Sigmoid colon (tissue), 7 donors: Measurements from ENCODE around the gene GLIS1. TPM values are rescaled to one million over a fixed set of nuclear protein-coding genes. Genes with fewer than 3 reads are reported as not detected.

Source experiments
- DNase-seq: peaks from one replicate; pipeline ENCODE4 v3.0.0-alpha.2; 2019
- H3K27ac ChIP-seq, 4 donors: fragments of 200-600 bp; sonication (generic); one replicate each; pipeline ENCODE4 v1.5.1; 2016 to 2019; ENCODE audit warnings: mild to moderate bottlenecking in 1 of 4
- H3K27me3 ChIP-seq, 3 donors: fragments of 200-600 bp; sonication (generic); one replicate each; pipeline ENCODE4 v1.5.1; 2019; ENCODE audit warnings: mild to moderate bottlenecking in 1 of 3
- H3K36me3 ChIP-seq, 4 donors: fragments of 200-600 bp; sonication (generic); one replicate each; pipeline ENCODE4 v1.5.1; 2016 to 2019
- H3K4me1 ChIP-seq, 4 donors: fragments of 200-600 bp; sonication (generic); one replicate each; pipeline ENCODE4 v1.5.1; 2017 to 2019
- H3K4me3 ChIP-seq, 4 donors: fragments of 200-600 bp; sonication (generic); one replicate each; pipeline ENCODE4 v1.5.1; 2017 to 2019; ENCODE audit warnings: mild to moderate bottlenecking in 2 of 4, moderate library complexity in 1 of 4
- H3K9me3 ChIP-seq, 4 donors: fragments of 200-600 bp in 3 of 4; sonication (generic) in 3 of 4; one replicate each; pipeline versions ENCODE4 v1.5.1 to v1.6.1; 2013 to 2019
- EP300 ChIP-seq, 4 donors: sonication (generic); formaldehyde crosslinking; IDR thresholded peaks; one replicate each; pipeline ENCODE4 v1.6.1; 2017; ENCODE audit warnings: antibody characterized with exemption in 4 of 4
- POLR2A ChIP-seq, 2 donors: fragments of 450-650 bp; IDR thresholded peaks; one replicate each; pipeline ENCODE4 v1.6.1; 2016; ENCODE audit warnings: antibody characterized with exemption in 2 of 2, mild to moderate bottlenecking in 2 of 2, moderate library complexity in 2 of 2
- POLR2AphosphoS5 ChIP-seq, 4 donors: sonication (generic); formaldehyde crosslinking; IDR thresholded peaks; one replicate each; pipeline ENCODE4 v1.6.1; 2017; ENCODE audit warnings: antibody characterized with exemption in 4 of 4
- WGBS, 2 donors: extraction: QIAGEN DNeasy Blood & Tissue Kit; methylation state at CpG; one replicate each; pipeline ENCODE4 v1.1.7; 2013; 5-methylcytosine and 5-hydroxymethylcytosine counted together
- intact Hi-C: fragments of 100-400 bp; cut with DNase I; formaldehyde crosslinking; loops from one replicate; pipeline ENCODE4 v1.15.1; 2023
- polyA plus RNA-seq, 3 donors: library from polyadenylated mRNA; stranded (reverse); fragments of 200-250 nt; gene quantifications; one replicate each; pipeline ENCODE4 v1.2.3, GENCODE V29; 2013
- total RNA-seq, 4 donors: library from RNA; depleted of rRNA; stranded (reverse); fragments of >200 nt; gene quantifications; one replicate each; pipeline ENCODE4 v1.1.0, GENCODE V29; 2016
- TF ChIP-seq, protein P1 (sequence below), 4 experiments: fragments of 450-650 bp in 3 of 4; fragments of 200-600 bp in 1 of 4; IDR thresholded peaks; one replicate each; pipeline ENCODE4 v1.5.1; 2016 to 2019; ENCODE audit warnings: antibody characterized with exemption in 4 of 4, mild to moderate bottlenecking in 3 of 4, moderate library complexity in 2 of 4
- donor health status: healthy with polysubstance abuse.
- donor health status: Bipolar disorder and iron deficiency.
- donor health status: healthy.

Gene GLIS1
- total and polyA plus RNA-seq, 7 donors = 0.16 to 0.83 (median 0.32) TPM; not detected in 4

DNA sequence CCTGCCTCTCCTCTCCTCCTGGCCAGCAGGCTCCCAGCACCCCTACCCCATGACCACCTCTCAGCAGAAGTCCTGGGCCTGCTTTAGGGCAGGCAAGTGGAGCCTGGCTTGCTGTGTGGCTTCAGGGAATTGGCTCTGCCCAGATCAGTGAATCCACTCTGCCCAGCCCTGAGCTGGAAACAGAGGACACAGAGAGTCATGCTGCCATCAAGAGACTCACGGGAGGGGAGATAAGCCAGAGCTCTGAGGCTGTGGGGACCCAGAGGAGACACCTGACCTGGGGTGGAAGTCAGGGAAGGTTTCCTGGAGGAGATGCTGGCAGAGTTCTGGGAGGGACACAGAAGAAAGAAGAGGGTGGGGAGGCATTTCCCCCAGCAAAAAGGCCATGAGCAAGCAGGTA is 54.2 kb downstream of the GLIS1 start:
- intact Hi-C loops = no loop called here
- TF ChIP-seq, protein P1, sequence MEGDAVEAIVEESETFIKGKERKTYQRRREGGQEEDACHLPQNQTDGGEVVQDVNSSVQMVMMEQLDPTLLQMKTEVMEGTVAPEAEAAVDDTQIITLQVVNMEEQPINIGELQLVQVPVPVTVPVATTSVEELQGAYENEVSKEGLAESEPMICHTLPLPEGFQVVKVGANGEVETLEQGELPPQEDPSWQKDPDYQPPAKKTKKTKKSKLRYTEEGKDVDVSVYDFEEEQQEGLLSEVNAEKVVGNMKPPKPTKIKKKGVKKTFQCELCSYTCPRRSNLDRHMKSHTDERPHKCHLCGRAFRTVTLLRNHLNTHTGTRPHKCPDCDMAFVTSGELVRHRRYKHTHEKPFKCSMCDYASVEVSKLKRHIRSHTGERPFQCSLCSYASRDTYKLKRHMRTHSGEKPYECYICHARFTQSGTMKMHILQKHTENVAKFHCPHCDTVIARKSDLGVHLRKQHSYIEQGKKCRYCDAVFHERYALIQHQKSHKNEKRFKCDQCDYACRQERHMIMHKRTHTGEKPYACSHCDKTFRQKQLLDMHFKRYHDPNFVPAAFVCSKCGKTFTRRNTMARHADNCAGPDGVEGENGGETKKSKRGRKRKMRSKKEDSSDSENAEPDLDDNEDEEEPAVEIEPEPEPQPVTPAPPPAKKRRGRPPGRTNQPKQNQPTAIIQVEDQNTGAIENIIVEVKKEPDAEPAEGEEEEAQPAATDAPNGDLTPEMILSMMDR (IDR thresholded peaks at IDR 0.05) = no peak
- no peak for TF ChIP-seq POLR2A (IDR thresholded peaks at IDR 0.05)
- no peak for TF ChIP-seq EP300 (IDR thresholded peaks at IDR 0.05)
- TF ChIP-seq POLR2AphosphoS5 (IDR thresholded peaks at IDR 0.05) = no peak
- Histone ChIP-seq H3K4me3 (no peak overlapping the region), H3K9me3 (no peaks in the 10 kb centered on the region), H3K27me3 (peaks cover 0 to 71% (median 27%) of the 10 kb centered on the region in 3 donors), H3K27ac (no peak overlapping the region), H3K4me1 (no peaks in the 10 kb centered on the region), H3K36me3 (no peaks in the 10 kb centered on the region)
- no peak for DNase-seq
- WGBS, 2 donors = 53 to 66% methylated on average over 1 of the region's 1 CpG

DNA sequence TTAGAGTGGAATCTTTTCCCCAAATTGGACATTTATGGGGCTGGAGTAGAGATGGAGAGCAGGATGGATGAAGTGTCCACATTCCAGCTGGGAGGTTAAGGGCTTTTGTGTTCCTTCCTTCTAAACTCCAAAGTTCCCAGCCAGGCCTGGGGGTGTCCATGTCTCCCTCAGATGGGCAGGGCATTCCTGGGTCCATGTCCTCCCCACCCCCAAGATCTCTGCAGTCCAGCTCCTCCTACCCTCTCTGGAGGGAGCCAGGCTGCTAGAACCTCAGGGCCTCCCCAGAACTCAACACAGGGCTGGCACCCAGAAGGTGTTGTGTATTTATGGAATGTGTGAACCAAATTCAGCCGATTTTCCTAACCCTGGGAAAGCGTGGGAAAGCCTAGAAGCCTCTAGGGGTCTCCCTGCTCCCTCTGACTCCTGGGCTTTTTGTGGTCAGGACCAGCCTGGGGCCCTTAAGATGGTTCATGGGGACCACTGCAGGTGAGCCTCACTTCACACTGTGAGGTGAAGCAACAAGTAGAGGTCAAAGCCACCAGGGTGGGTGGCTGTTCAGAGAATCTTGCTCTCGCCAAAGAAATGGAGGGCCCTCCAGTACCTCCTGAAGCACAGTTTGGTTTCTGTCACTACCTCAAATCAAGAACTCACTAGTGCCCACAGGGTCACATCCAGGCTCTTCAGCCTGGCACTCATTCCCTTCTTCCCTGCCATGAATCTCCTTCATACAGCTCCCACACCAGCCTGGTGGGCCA is 54.8 kb downstream of the GLIS1 start:
- TF ChIP-seq, protein P1 (IDR thresholded peaks at IDR 0.05) = no peak
- no peak for TF ChIP-seq POLR2A (IDR thresholded peaks at IDR 0.05)
- no peak for TF ChIP-seq POLR2AphosphoS5 (IDR thresholded peaks at IDR 0.05)
- TF ChIP-seq EP300 (IDR thresholded peaks at IDR 0.05) = no peak
- intact Hi-C loops = no loop called here
- no peak for DNase-seq
- Histone ChIP-seq H3K9me3 (no peaks in the 10 kb centered on the region), H3K27me3 (peaks cover 0 to 68% (median 27%) of the 10 kb centered on the region in 3 donors), H3K27ac (no peak overlapping the region), H3K36me3 (no peaks in the 10 kb centered on the region), H3K4me3 (no peak overlapping the region), H3K4me1 (no peaks in the 10 kb centered on the region)
- 77% methylated on average over 3 of the region's 3 CpGs for WGBS, 2 donors

DNA sequence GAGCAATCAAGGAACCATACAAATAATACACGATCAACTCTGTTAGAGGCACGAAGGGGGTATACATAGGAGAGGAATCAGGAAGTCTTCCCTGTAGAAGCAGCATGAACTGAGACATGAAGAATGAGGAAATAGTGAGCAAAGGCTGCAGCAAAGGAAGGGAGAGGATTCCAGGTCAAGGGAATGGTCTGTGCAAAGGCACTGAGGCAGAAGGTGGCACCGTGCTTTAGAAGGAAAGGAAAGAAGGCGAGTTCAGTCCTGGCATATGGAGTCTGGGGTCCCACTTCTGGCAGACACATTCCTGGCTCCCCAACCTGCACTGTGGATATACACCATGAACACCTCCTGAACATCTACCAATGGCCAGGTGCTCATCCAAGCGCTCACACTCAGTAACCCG is 56.1 kb downstream of the GLIS1 start:
- Histone ChIP-seq H3K9me3 (no peaks in the 10 kb centered on the region), H3K27me3 (peaks cover 0 to 57% (median 21%) of the 10 kb centered on the region in 3 donors), H3K4me1 (no peaks in the 10 kb centered on the region), H3K36me3 (no peaks in the 10 kb centered on the region), H3K27ac (no peak overlapping the region), H3K4me3 (no peak overlapping the region)
- no peak for DNase-seq
- TF ChIP-seq, protein P1 (IDR thresholded peaks at IDR 0.05) = no peak
- TF ChIP-seq EP300 (IDR thresholded peaks at IDR 0.05) = no peak
- TF ChIP-seq POLR2A (IDR thresholded peaks at IDR 0.05) = no peak
- no peak for TF ChIP-seq POLR2AphosphoS5 (IDR thresholded peaks at IDR 0.05)
- WGBS, 2 donors = 68 to 84% methylated on average over 6 of the region's 6 CpGs
- intact Hi-C loops = no loop called here

DNA sequence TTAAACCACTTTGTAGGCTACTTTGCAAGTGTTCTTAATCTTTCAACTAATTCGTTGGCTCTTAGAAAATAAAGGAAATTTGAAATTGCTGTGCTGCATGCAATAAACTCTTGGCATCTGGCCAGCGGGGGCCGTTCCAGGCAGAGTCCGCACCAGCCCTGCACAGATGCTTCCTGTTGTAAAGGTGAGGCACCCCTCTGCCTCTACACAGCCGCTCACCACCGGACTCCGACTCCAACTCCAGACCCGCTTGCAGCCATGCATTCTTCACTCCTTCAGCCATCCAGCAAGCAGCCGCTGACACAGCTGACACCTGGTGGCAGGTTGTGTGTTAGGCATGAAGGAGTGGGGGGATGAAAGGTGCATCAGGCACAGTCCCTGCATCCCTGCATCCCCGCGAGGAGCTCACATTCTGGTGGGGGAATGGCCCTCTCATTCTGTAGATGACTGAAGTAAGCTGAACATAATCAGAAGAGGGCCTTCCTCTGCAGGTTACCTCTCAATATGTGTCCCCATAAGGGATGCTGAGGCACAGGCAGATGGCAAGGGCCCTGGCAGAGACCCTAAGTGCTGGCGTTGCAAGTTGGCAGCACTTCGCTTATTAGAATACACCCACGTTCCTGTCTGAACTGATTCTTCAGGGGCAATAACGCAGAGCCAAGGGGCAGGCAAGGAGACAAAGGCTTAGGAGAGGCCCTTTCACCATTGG is 56.8 kb downstream of the GLIS1 start:
- Histone ChIP-seq H3K27me3 (peaks cover 0 to 49% (median 13%) of the 10 kb centered on the region in 3 donors), H3K4me1 (no peaks in the 10 kb centered on the region), H3K36me3 (no peaks in the 10 kb centered on the region), H3K4me3 (no peak overlapping the region), H3K27ac (no peak overlapping the region), H3K9me3 (no peaks in the 10 kb centered on the region)
- WGBS, 2 donors = 8 to 20% methylated on average over 15 of the region's 15 CpGs
- intact Hi-C loops = no loop called here
- DNase-seq = no peak
- no peak for TF ChIP-seq POLR2AphosphoS5 (IDR thresholded peaks at IDR 0.05)
- no peak for TF ChIP-seq EP300 (IDR thresholded peaks at IDR 0.05)
- TF ChIP-seq, protein P1 (IDR thresholded peaks at IDR 0.05) = peak in 1 of 4 experiments; percentile 11
- TF ChIP-seq POLR2A (IDR thresholded peaks at IDR 0.05) = no peak
